Stimulated activated CD4-positive, alpha-beta T cell treated with anti-CD3 and anti-CD28 coated beads, Interleukin-4, amount 100 ng/mL, for 4 hours (primary cell): ENCODE data around the gene GALNT7.

ENCODE experiments used
- DNase-seq, 2 experiments: peaks; one replicate each; pipeline ENCODE4 v3.0.0-alpha.2; 2020

The GALNT7 gene

DNA sequence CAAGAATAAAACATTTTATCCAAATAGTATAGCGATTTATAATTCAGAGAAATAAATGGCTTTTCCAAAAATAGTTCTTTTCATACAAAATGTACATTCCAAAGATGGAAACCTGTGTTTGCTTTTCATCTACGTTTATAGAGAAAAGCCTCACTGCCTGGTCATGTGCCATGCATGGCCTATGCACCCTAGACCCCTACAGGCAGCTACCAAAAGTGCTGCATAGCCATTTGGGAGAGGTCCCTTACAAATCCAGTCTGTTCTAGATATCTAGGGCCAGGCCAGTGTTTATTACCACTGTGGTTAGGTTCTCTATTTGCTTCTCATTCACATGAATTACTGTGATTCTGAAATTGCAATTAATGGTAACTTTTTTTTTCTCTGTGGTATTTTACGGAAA, 148.4 kb downstream of the GALNT7 start:
- no peak for DNase-seq

DNA sequence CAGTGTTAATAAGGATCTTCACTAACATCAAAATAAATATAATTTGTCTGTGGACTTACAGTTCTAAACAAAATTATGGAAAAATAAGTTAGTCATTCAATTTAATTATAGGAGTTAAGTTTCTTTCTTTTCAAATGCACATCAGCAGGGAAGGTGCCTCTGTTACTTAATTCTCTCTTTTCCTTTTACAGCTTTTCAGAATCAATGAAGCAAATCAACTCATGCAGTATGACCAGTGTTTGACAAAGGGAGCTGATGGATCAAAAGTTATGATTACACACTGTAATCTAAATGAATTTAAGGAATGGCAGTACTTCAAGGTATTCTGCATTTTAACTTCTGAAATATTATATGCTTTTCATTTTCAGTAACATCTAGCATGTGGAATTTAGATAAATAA, 149.6 kb downstream of the GALNT7 start:
- DNase-seq, result no peak

DNA sequence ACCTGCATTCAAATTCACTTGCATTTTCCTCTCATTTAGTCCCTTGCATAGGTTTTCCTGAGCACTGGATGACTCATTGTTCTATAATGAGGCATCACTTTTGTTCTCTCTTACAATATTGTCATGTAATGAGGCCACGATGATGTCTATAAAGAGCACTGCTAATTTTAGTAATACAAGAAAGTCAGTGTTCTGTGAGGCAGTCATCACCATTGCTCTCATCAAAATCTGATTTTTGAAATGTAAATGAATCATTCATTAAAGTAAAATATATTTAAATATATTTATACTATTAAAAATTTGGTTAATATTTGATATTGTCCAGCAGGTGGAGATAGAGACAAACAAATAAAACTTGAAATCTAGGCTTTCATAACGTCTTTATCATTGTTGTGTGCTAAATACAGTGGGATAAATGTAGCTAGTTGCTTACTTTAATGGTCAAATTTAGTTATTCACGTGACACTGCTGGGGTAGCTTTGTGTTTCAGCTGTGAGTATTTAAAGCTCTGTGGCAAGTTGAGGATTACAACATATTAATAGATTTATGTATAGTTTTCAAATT, 150.1 kb downstream of the GALNT7 start:
- no peak for DNase-seq

DNA sequence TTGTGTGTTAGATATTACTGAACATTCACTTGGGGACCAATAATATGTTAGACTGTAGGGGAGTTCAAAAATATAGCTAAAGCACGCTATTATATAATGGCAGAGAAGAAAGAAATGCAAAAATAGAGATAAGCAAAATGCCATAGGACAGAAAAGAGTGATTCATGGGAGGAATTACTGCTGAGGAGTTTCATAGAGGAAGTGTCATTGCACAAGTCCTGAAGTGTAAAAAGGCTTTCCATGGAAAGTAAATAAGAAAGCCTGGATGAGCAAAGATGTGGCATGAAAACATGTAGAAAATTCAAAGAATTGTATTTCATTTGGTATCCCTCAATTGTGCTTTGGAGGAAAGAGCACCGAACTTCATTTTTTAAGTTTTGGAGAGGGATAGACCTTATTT, 151.1 kb downstream of the GALNT7 start:
- DNase-seq, result no peak

DNA sequence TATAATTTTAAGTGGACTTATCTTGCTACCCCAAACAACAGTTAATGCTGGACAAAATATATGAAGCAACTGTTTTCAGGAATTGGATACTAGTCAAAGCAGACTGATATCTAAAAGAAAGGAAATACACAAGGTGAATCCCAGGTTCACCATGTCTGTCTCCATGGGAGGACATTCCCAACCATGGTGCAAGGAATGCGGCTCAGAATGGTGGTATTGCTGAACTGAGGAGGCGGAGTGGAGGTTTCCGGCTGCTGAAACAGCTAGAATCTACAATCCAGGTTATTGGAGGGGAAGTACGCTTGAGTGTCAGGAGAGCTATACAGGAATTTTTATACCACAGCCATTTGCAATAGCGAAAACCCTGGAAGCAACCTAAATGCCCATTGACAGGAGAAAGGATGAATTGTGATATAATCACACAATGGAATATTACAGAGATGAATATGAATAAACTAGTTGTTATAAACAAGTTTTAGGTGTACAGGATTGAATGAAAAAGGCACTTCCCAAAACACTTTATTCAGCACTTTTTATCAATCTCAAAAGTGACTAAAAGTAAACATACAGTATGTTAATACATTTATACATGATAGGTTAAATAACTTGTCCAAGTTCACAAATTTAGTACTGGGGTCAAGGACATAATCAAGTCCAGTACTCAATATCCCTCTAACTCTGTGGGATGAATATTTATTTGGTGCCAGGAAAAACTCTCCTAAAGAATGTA, 156.6 kb downstream of the GALNT7 start:
- no peak for DNase-seq

DNA sequence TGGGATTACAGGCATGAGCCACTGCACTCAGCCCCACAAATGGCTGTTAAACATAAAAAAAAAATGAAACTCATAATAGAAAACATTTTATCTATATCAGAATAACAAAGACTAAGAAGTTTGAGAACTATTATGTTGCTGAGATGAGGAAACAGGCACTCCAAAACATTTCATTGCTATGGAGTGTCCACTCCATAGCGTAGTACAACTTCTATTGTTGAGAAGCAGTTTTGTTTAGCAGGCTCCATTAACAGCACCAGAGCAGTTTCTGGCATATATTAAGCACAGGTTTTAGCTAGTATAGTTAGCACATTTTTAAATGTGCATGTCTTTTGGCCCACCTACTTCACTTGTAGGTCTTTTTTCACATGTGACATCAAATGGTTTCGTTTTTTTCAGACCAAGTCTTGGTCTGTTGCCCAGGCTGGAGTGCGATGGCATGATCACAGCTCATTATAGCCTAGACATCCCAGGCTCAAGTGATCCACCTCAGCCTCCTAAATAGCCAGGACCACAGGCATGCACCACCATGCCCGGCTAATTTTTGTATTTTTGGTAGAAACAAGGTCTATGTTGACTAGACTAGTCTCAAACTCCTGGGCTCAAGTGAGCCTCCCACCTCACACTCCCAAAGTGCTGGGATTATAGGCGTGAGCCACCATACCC, 159.8 kb downstream of the GALNT7 start:
- DNase-seq, result no peak

DNA sequence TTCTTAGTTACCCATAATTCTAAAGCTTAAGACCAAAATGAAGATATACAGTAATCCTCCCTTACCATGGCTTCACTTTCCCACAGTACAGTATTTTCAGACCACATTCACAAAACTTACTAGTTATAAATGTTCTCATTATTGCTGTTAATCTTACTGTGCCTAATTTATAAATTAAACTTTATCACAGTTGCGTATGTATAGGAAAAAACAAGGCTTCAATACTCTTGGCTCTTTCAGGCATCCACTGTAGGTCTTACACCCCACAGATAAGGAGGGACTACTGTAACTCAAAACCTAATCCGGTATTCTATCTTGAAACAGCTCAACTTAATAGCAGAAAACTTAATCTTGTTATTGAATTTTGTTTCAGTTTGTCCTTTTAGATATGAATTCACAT, 162.0 kb downstream of the GALNT7 start:
- DNase-seq, result no peak

DNA sequence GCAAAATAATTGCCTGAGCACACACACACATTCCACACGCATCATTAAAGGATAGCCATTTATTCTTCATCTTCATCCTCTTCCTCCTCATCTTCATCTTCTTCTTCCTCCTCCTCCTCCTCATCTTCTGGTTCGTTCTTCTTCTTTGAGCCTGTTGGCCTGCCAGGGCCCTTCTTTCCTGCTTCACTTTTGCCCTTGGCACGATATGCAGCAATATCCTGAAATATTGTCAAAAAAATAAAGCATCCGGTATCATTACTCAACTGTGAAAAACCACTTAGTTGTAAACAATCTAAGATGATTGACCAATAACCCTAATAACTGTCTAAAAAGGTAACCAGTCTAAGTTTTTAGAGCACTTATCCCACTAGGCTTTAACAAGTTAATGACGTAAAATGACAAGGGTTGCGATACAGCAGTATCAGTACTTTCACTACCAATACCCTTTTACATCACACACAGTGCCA, 163.4 kb downstream of the GALNT7 start:
- no peak for DNase-seq

DNA sequence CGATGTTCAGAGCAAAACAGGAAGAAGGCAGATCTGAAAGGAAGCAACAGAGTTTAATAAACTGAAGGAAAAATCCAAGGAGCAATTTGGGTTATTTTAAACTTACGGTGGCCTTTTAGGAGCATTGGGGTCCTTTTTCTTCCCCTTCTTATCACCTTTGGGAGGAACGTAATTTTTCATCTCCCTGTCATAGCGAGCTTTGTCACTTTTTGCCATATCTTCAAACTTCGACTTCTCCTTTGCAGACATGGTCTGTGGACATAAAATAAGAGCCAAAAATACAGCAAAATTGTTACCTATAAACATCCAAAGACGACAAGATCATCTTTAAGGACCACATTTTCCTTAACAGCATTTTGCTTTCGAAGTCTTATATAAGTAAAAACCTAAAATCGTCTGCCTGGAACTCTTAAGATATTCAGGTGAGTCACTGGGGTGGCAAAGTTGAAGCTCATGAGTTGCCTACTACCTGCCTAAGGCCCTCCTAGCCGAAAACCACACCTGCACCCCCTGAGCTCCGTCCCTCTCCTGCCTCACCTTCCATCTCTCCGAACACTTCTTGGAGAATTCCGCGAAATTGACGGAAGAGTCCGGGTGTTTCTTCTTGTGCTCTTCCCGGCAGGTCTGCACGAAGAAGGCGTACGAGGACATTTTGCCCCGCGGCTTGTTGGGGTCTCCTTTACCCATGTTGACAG, 164.5 kb downstream of the GALNT7 start:
- peak in 1 of 2 experiments; percentile 16 for DNase-seq

DNA sequence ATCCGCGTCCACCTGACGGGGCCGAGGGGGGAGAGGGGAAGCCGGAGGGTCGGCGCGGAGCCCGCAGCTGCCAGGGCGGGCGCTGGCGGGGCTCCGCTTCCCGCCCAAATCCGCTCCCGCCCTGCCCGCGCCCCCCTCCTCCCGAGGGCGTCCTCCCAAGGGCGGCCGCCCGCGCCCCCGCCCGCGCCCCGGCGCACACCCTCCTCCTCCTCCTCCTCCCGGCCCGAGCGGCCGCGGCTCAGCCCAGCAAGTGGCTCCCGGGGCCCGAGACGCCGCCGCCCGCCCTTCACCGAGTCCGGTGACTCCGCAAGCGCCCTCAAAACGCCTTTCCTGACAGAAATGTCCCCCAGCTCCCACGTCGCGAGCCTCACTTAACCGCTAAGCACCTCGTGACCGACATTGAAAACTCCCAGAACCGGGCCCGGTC, 165.1 kb downstream of the GALNT7 start:
- DNase-seq, result peak; percentile 24 to 37

DNA sequence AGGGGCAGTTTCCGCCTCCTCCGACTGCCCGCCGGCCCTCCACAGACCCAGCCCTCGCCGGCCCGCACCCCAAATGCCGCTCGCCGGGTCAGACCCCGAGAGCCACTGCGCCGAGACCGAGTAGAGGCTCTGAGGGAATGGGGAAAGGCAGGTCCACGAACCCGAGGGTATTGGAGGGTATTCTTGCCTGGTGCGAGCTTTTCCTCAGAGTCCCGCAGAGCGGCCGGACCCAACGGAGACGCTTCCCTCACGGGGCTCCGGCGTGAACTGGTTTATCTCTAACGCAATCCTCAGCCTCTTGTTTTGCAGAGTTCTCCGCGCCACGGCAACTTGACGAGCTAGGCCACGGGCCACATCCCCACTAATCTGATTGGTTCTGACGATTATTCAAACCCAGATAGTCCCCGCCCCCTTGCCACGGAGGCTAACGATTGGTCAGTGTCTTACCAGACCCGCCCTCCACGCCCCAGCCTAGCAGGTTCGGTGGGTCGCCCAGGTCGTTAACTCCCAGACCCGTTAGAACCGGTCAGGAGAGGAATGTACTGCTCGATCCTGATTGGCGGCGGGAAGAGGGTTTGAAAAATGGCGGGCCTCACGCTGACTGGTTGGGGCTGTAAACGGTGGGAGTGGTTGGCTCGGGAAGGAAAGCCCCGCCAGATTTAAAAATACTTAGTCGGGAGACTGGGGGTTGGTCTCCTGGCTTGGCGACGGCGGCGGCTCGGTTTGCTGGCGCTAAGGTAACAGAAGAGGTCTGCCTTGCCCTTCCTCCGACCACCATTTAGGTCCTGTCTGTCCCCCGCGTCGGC, 165.7 kb downstream of the GALNT7 start, which contains the start of gene HMGB2:
Gene HMGB2 (minus strand): TSS at position 274 of the 806 bp plus-strand sequence. CDS start 709 bp downstream, outside the sequence.
- DNase-seq, result peak; percentile 99

DNA sequence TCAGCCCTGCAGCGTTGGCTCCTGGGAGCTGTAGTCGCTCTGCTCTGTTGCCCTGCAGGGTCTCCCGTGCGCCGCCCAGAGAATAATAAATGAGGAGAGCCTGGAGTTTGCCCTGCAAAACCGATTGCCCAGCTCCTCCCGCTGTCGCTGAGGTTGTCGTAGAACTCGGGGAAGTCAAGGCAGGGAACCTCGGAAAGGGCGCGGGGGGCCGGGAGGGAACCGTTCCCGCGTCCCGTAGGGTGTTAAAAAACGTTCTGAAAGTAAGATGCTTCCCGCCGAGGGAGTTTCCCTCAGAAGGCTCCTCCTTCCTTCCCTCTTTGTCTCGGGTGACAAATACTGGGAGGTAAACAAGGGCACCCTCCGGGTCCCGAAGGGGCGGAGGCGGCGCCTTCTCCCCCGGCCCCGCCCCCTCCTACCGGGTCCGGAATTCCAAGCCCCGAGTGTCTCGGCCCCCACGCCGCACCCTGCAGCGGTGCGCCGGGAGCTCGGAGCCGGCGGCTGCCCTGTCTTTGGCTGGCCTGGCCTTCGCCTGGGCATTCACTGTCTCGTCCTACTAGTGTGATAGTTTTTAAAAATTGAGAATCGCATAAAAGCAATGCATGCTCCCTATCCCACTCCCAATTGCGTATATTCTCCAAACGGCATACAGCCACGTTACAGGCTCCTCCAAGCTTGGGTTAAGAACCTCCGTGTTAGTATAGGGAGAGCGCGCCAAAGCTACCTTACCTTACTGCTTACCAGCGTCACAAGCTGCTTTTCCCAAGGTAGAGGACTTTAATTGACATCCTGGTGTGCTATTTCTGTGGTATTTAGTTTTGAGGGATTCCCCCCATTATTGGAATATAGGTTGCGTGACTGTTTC, 166.5 kb downstream of the GALNT7 start:
- DNase-seq, result peak; percentile 1 to 7

DNA sequence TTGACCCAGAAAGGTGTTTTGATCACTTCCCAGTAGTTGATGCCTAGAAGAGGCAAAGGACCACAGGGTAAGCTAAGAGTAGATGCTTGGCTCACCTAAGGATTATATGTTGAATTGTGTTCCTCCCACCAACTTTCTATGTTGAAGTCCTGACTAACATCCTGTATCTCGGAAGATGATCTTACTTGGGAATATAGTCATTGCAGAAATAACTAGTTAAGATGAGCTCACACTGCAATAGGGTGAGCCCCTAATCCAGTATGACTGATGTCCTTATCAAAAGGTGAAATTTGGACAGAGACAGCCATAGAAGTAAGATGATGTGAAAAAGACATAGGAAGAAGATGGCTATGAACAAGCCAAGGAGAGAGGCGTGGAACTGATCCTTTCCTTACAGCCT, 168.9 kb downstream of the GALNT7 start:
- no peak for DNase-seq

DNA sequence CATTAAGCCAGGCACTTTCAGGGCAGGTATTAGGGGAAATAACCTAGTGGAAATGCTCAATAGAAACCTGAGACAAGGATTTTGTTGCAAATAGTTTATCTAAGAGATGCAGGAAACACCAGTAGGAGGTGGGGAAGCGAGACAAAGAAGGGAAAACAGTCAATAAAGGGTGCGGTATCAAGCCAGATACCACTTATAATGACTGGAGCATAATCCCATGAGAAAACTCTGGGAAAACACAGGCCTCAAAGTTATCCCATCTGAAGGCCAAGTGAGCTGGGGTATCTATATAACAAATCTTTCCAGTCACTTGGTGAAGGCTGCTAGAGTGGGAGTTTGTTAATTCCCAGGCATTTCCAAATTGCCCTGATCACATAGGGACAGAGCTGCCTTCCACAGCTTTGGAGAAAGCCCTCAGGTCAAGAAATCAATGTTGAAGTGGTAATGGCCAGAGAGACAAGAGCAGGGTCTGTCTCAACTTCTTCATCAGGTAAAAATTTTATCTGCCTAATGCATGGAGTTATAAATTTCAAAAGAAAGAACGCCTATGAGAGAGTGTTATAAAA, 175.3 kb downstream of the GALNT7 start:
- no peak for DNase-seq

DNA sequence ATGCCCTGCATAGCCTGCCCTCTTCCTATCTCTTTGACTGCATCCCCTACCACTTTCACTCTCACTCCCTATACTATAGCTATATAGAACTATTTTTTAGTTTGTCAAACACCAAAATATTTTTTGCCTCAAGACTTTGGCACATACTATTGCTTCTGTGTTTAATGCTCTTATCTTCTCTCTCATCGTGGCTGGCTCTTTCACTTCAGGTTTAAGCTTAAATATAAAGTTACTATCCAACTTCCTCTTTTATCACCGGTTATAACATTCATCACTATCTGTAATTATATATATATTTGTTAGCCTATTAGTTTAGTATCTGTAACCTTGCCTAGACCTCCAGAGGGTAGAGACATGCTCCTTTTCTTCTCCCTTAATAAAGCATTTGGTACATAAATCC, 177.0 kb downstream of the GALNT7 start:
- no peak for DNase-seq

DNA sequence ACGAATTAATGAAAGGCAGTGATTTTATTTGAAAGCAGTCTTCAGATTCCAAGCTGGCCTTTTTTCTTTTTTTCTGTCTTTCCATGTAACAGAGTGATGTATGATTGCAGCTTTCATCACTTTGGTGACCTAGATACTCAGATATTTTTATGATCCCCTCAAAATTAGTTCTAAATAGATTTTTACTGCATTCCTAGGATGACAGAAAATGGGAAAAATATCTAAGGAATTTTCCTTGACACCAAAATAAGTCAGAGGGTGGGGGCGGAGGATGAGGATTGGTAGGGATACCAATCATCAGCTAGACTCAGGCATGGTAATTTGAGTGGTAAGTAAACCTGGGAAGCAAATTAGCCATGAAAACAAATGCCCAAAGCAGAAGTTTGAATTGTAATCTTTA, 177.5 kb downstream of the GALNT7 start:
- no peak for DNase-seq

DNA sequence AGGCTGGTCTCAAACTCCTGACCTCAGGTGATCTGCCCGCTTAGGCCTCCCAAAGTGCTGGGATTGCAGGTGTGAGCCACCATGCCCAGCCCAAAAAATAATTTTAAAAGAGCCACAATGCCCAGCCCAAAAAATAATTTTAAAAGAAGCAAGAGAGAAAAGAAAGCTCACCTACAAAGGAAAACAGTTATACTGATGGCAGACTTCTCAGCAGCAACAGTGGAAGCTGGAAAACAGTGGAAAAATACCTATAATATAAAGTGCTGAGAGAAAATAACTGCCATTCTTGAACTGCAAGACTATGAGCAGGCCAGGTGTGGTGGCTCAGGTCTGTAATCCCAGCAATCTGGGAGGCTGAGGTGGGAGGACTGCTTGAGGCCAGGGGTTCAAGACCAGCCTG, 178.9 kb downstream of the GALNT7 start:
- DNase-seq, result no peak

DNA sequence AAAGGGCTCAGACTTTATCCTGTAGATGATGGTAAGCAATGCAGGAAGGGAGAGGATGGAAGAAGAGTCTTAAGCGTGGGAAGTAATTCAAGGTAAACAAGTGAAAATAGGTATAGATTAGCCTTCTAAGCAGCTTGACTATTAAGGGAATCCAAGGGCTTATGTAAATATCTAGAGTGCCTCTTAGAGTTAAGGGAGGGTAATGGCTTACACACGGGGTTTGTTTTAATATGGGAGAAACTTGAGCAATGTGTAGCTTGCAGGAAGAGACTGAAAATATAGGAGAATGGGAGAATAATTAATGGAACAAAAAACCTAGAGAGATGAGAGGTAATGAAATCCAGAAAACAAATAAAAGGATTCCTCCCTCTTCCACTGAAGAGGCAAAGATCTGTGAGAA, 189.3 kb downstream of the GALNT7 start:
- no peak for DNase-seq

DNA sequence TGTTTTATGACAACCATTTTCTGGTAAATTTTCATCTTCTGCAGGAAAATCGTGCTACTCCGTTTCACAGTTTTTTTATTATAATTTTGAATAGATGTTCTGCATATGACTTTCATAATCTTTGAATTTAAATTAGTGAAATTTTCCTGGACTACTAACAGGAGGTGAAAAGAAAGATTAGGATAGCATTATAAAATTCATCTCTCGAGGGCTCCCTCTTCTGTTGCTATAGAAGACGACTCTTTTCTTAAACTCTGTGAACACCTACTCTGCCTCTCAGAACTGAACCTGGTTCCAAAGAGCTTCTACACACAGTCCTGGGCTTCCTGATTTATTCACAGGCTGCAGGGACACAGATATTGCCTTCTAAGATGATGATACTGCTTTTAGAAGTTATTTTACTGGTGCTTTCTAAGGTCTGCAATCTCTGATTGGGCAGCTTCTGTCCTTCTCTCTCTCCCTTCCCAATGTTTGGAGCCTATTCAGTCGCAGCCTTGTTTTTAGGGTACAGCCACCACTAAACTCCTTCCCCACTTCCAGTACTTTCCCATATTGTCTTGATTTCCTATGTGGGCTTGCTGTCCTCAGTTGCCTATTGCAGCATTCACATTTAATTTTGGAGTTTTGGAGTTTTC, 192.1 kb downstream of the GALNT7 start:
- DNase-seq, result no peak

DNA sequence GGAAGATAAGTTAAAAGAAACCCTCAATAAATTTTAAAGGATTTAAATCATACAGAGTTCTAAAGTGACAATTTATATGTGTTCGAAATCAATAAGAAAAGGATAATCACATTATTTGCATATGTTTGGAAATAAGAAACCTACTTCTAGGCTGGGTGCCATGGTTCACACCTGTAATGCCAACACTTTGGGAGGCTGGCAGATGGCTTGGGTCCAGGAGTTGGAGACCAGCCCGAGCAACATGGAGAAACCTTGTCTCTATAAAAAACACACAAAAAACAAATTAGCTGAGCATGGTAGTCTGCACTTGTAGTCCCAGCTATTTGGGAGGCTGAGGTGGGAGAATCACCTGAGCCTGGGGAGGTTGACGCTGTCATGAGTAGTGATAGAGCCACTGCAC, 194.1 kb downstream of the GALNT7 start:
- no peak for DNase-seq
